NB4 (cell line): ENCODE measurements around the gene FHDC1.

Source experiments
- CTCF ChIP-seq: IDR thresholded peaks from one replicate; pipeline ENCODE4 v1.5.1; 2012; ENCODE audit warnings: low read depth, low read length
- POLR2A ChIP-seq: IDR thresholded peaks from 2 replicates; pipeline ENCODE4 v1.6.1; 2011; ENCODE audit warnings: mild to moderate bottlenecking; ENCODE audit not compliant: insufficient read length; ENCODE audit errors: extremely low read depth

GRCh38 chr4:152947311-152947710 is 11.2 kb downstream of the FHDC1 start:
- TF ChIP-seq CTCF (no peak), POLR2A (no peak)
